Adrenal gland (tissue), 5 donors: ENCODE measurements around the gene GOLGA5.

Source experiments
- POLR2A ChIP-seq, 2 donors: fragments of 450-650 bp; IDR thresholded peaks; one replicate each; pipeline ENCODE4 v1.6.1; 2017; ENCODE audit warnings: antibody characterized with exemption in 2 of 2, mild to moderate bottlenecking in 2 of 2, moderate library complexity in 1 of 2
- TF ChIP-seq, protein P1 (sequence below), 6 experiments: fragments of 450-650 bp in 4 of 6; fragments of 200-600 bp in 2 of 6; sonication (generic) in 1 of 6; IDR thresholded peaks; 1 replicate in 5 of 6; 2 replicates in 1 of 6; pipeline versions ENCODE4 v1.5.1 to v1.8.0; 2016 to 2021; ENCODE audit warnings: antibody characterized with exemption in 6 of 6, mild to moderate bottlenecking in 2 of 6, moderate library complexity in 1 of 6
- donor health status: DM: no; HTN: no; CAD: no.

- TF ChIP-seq POLR2A (IDR thresholded peaks at IDR 0.05), result no peak
- TF ChIP-seq, protein P1, sequence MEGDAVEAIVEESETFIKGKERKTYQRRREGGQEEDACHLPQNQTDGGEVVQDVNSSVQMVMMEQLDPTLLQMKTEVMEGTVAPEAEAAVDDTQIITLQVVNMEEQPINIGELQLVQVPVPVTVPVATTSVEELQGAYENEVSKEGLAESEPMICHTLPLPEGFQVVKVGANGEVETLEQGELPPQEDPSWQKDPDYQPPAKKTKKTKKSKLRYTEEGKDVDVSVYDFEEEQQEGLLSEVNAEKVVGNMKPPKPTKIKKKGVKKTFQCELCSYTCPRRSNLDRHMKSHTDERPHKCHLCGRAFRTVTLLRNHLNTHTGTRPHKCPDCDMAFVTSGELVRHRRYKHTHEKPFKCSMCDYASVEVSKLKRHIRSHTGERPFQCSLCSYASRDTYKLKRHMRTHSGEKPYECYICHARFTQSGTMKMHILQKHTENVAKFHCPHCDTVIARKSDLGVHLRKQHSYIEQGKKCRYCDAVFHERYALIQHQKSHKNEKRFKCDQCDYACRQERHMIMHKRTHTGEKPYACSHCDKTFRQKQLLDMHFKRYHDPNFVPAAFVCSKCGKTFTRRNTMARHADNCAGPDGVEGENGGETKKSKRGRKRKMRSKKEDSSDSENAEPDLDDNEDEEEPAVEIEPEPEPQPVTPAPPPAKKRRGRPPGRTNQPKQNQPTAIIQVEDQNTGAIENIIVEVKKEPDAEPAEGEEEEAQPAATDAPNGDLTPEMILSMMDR (IDR thresholded peaks at IDR 0.05), result no peak
These were observed 33.6 kb upstream of the GOLGA5 start for GRCh38 chr14:92760524-92760805.
